Trophoblast cell (in vitro differentiated cells and primary cell): ENCODE data around the gene PHYKPL.

ENCODE experiments used
- DNase-seq, 2 donors: peaks; one replicate each; pipeline ENCODE4 v3.0.0-alpha.2; 2016
- H2AFZ ChIP-seq: 2 replicates; pipeline ENCODE4 v1.6.1; 2013; ENCODE audit warnings: low read length, moderate library complexity, mild to moderate bottlenecking; ENCODE audit not compliant: insufficient read depth, poor library complexity
- H2AK5ac ChIP-seq: 2 replicates; pipeline ENCODE4 v1.6.1; 2013; ENCODE audit warnings: mild to moderate bottlenecking, low read length
- H2BK120ac ChIP-seq: 2 replicates; pipeline ENCODE4 v1.6.1; 2013; ENCODE audit warnings: low read length, mild to moderate bottlenecking, moderate library complexity; ENCODE audit not compliant: insufficient read depth, poor library complexity
- H2BK12ac ChIP-seq: 2 replicates; pipeline ENCODE4 v1.6.1; 2013; ENCODE audit warnings: mild to moderate bottlenecking, low read length, moderate library complexity
- H2BK5ac ChIP-seq: 2 replicates; pipeline ENCODE4 v1.6.1; 2013; ENCODE audit warnings: low read length, low read depth, moderate library complexity, mild to moderate bottlenecking; ENCODE audit not compliant: poor library complexity
- H3K14ac ChIP-seq: 2 replicates; pipeline ENCODE4 v1.6.1; 2013; ENCODE audit warnings: mild to moderate bottlenecking, low read length
- H3K18ac ChIP-seq: 2 replicates; pipeline ENCODE4 v1.6.1; 2013; ENCODE audit warnings: mild to moderate bottlenecking, low read length
- H3K23ac ChIP-seq: 2 replicates; pipeline ENCODE4 v1.6.1; 2013; ENCODE audit warnings: low read length
- H3K27ac ChIP-seq: 2 replicates; pipeline ENCODE4 v1.5.1; 2013; ENCODE audit warnings: low read depth, mild to moderate bottlenecking, inconsistent platforms, low read length, moderate library complexity
- H3K27me3 ChIP-seq: 2 replicates; pipeline ENCODE4 v1.6.1; 2013; ENCODE audit warnings: inconsistent platforms, mild to moderate bottlenecking, low read length, moderate library complexity; ENCODE audit not compliant: insufficient read depth
- H3K36me3 ChIP-seq, 2 experiments: 1 replicate in 1 of 2; 2 replicates in 1 of 2; pipeline ENCODE4 v1.6.1; 2013; ENCODE audit warnings: low read length in 2 of 2, mild to moderate bottlenecking in 2 of 2, moderate library complexity in 1 of 2; ENCODE audit not compliant: insufficient read depth in 2 of 2, control insufficient read depth in 1 of 2
- H3K4ac ChIP-seq: 2 replicates; pipeline ENCODE4 v1.6.1; 2013; ENCODE audit warnings: low read depth, mild to moderate bottlenecking, low read length, moderate library complexity
- H3K4me1 ChIP-seq, 2 experiments: 1 replicate in 1 of 2; 2 replicates in 1 of 2; pipeline ENCODE4 v1.6.1; 2013; ENCODE audit warnings: low read length in 2 of 2, mild to moderate bottlenecking in 2 of 2, moderate library complexity in 1 of 2; ENCODE audit not compliant: insufficient read depth in 2 of 2, control insufficient read depth in 1 of 2
- H3K4me2 ChIP-seq: 2 replicates; pipeline ENCODE4 v1.6.1; 2013; ENCODE audit warnings: inconsistent platforms, mild to moderate bottlenecking, low read length, moderate library complexity
- H3K4me3 ChIP-seq: 2 replicates; pipeline ENCODE4 v1.5.1; 2013; ENCODE audit warnings: mild to moderate bottlenecking, low read depth, low read length, inconsistent platforms
- H3K79me1 ChIP-seq: one replicate; pipeline ENCODE4 v1.6.1; 2013; ENCODE audit warnings: low read length
- H3K79me2 ChIP-seq: 2 replicates; pipeline ENCODE4 v1.6.1; 2013; ENCODE audit warnings: low read length, mild to moderate bottlenecking; ENCODE audit not compliant: control insufficient read depth, insufficient read depth, poor library complexity
- H3K9ac ChIP-seq: 2 replicates; pipeline ENCODE4 v1.6.1; 2013; ENCODE audit warnings: mild to moderate bottlenecking, low read length
- H3K9me3 ChIP-seq: 2 replicates; pipeline ENCODE4 v1.6.1; 2013; ENCODE audit warnings: low read depth, mild to moderate bottlenecking, control low read depth, inconsistent platforms, low read length; ENCODE audit not compliant: insufficient read depth
- H4K12ac ChIP-seq: 2 replicates; pipeline ENCODE4 v1.6.1; 2013; ENCODE audit warnings: low read depth, mild to moderate bottlenecking, low read length, moderate library complexity
- H4K8ac ChIP-seq: 2 replicates; pipeline ENCODE4 v1.6.1; 2013; ENCODE audit warnings: low read depth, mild to moderate bottlenecking, low read length, moderate library complexity
- H4K91ac ChIP-seq: one replicate; pipeline ENCODE4 v1.6.1; 2013; ENCODE audit warnings: low read depth, mild to moderate bottlenecking, low read length, moderate library complexity
- WGBS: extraction: QIAGEN DNeasy Blood & Tissue Kit; methylation state at CpG from one replicate; pipeline ENCODE4 v1.1.7; 2013; ENCODE audit warnings: missing lambda C conversion rate; ENCODE audit not compliant: insufficient read length, insufficient coverage; ENCODE audit errors: extremely low coverage; 5-methylcytosine and 5-hydroxymethylcytosine counted together

The PHYKPL gene

DNA sequence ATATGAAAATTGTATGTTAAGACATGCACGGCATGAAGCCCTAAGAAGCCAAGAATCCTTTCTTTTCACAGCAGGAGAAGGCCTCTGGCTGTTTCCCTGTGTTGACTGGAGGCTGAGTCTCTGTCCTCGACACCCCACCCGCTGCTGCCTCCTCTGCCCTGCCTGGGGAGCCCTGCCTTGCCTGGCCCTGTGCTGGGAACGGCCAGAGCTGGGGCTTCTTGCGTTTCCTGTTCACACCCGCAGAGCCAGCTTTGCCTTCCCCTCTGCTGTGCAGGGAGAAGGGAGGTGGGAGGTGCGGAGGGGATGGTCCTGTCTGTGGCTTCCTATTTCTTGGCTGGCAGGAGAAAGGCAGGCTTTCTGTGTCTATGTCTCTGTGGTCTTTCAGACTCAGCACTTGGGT, 38.6 kb downstream of the PHYKPL start:
- Histone ChIP-seq H3K27ac (no peak overlapping the region), H3K27me3 (no peaks in the 10 kb centered on the region), H3K4me1 (no peaks in the 10 kb centered on the region), H2BK120ac (no peak overlapping the region), H3K36me3 (no peaks in the 10 kb centered on the region), H4K91ac (no peak overlapping the region), H3K4me2 (no peak overlapping the region), H4K12ac (no peak overlapping the region), H3K4ac (no peak overlapping the region), H3K14ac (no peak overlapping the region), H3K79me1 (no peaks in the 10 kb centered on the region), H3K9me3 (peaks cover 8% of the 10 kb centered on the region), H4K8ac (no peak overlapping the region), H3K23ac (no peak overlapping the region), H3K4me3 (no peak overlapping the region), H3K9ac (no peak overlapping the region), H3K79me2 (no peaks in the 10 kb centered on the region), H3K18ac (no peak overlapping the region), H2AFZ (no peak overlapping the region), H2BK5ac (no peak overlapping the region), H2BK12ac (no peak overlapping the region), H2AK5ac (no peak overlapping the region)
- DNase-seq = no peak
- WGBS = no CpG with 5 or more reads among the region's 7 CpGs

DNA sequence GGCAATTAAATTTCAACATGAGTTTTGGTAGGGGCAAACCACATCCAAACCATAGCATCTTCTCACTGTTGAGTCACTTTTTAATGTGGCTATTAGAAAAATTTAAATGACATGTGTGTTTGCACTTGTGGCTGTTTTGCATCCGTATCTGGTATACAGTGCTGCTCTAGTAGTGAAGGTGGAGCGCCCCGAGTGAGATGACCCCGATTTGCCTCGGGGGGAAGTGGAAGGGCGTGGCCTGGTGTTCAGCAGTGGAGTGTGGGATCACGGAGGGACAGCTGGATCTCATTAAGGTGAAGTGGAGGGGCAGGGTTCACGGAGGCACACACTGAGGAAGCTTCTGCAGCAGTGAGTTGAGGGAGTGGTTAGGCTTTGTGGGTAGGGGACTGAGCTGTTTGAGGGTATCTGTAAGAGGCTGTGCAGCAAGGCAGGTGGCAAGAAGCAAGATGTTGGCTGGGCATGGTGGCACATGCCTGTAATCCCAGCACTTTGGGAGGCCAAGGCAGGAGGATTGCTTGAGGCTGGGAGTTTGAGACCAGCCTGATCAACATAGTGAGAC, 39.3 kb downstream of the PHYKPL start:
- no peaks in the 10 kb centered on the region for H3K79me1 ChIP-seq
- no peak overlapping the region for H2BK5ac ChIP-seq
- peaks cover 8% of the 10 kb centered on the region for H3K9me3 ChIP-seq
- DNase-seq = no peak
- H2AFZ ChIP-seq = no peak overlapping the region
- H3K4ac ChIP-seq = no peak overlapping the region
- H2AK5ac ChIP-seq = no peak overlapping the region
- H3K14ac ChIP-seq = no peak overlapping the region
- no CpG with 5 or more reads among the region's 8 CpGs for whole genome bisulfite sequencing
- no peak overlapping the region for H3K9ac ChIP-seq
- H3K27me3 ChIP-seq = no peaks in the 10 kb centered on the region
- no peak overlapping the region for H4K91ac ChIP-seq
- no peak overlapping the region for H2BK120ac ChIP-seq
- no peak overlapping the region for H2BK12ac ChIP-seq
- H4K8ac ChIP-seq = no peak overlapping the region
- H3K4me2 ChIP-seq = no peak overlapping the region
- H3K4me3 ChIP-seq = no peak overlapping the region
- H4K12ac ChIP-seq = no peak overlapping the region
- H3K36me3 ChIP-seq = no peaks in the 10 kb centered on the region
- H3K27ac ChIP-seq = no peak overlapping the region
- H3K23ac ChIP-seq = no peak overlapping the region
- H3K4me1 ChIP-seq = no peaks in the 10 kb centered on the region
- H3K18ac ChIP-seq = no peak overlapping the region
- H3K79me2 ChIP-seq = no peaks in the 10 kb centered on the region

DNA sequence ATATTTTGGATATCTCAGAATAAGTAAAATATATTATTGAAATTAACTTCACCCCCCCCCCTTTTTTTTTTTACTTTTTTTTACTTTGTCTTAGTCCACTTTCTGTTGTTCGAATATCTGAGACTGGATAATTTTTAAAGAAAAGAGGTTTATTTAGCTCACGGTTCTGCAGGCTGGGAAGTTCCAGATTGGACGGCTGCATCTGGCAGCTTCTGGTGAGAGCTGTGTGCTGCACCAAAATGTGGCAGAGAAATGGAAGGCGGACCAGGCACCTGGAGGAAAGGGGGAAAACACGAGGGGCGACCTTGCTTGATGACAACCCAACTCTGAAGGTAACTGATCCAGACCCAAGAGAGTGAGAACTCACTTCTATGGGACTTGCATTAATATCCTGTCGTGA, 39.8 kb downstream of the PHYKPL start:
- Histone ChIP-seq H4K91ac (no peak overlapping the region), H3K9me3 (peaks cover 8% of the 10 kb centered on the region), H2AK5ac (no peak overlapping the region), H3K4ac (no peak overlapping the region), H3K9ac (no peak overlapping the region), H3K14ac (no peak overlapping the region), H3K4me2 (no peak overlapping the region), H4K12ac (no peak overlapping the region), H2AFZ (no peak overlapping the region), H3K79me2 (no peaks in the 10 kb centered on the region), H2BK120ac (no peak overlapping the region), H3K36me3 (no peaks in the 10 kb centered on the region), H3K18ac (no peak overlapping the region), H3K4me1 (no peaks in the 10 kb centered on the region), H3K27me3 (no peaks in the 10 kb centered on the region), H3K79me1 (no peaks in the 10 kb centered on the region), H3K23ac (no peak overlapping the region), H3K4me3 (no peak overlapping the region), H2BK12ac (no peak overlapping the region), H4K8ac (no peak overlapping the region), H3K27ac (no peak overlapping the region), H2BK5ac (no peak overlapping the region)
- WGBS = no CpG with 5 or more reads among the region's 7 CpGs
- DNase-seq = no peak

DNA sequence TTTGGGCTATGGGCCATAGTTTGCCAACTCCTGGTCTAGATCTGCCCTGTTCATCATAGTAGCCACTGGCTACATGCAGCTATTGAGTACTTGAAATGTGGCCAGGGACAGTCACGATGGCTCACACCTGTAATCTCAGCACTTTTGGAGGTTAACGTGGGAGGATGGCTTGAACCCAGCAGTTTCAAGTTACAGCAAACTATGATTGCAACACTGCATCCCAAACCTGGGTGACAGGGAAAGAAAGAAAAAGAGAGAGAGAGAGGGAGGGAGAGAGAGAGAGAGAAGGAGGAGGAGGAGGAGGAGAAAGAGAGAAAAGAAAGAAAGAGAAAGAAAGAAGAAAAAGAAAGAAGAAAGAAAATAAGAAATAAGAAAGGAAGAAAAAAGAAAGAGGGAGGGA, 40.4 kb downstream of the PHYKPL start:
- Histone ChIP-seq H3K4me3 (no peak overlapping the region), H4K8ac (no peak overlapping the region), H3K27ac (no peak overlapping the region), H2AK5ac (no peak overlapping the region), H3K4me2 (no peak overlapping the region), H3K14ac (no peak overlapping the region), H2AFZ (no peak overlapping the region), H4K12ac (no peak overlapping the region), H3K18ac (no peak overlapping the region), H3K23ac (no peak overlapping the region), H3K27me3 (no peaks in the 10 kb centered on the region), H2BK12ac (no peak overlapping the region), H2BK120ac (no peak overlapping the region), H3K4me1 (no peaks in the 10 kb centered on the region), H3K9ac (no peak overlapping the region), H4K91ac (no peak overlapping the region), H3K9me3 (peaks cover 8% of the 10 kb centered on the region), H3K79me2 (no peaks in the 10 kb centered on the region), H3K36me3 (no peaks in the 10 kb centered on the region), H3K4ac (no peak overlapping the region), H3K79me1 (no peaks in the 10 kb centered on the region), H2BK5ac (no peak overlapping the region)
- no CpG with 5 or more reads among the region's 2 CpGs for WGBS
- no peak for DNase-seq
